ENCODE measurements around the gene ATP6V1F. TPM values are rescaled to one million over a fixed set of nuclear protein-coding genes. Genes with fewer than 3 reads are reported as not detected.

The ATP6V1F gene
- polyA plus RNA-seq, 1 donor (not counting 4 experiments of a cell fraction or from before 2014, with no cell fraction given): 263 TPM

- peaks cover 19% of the 10 kb centered on the region for H3K4me1 ChIP-seq (ENCODE audit: control insufficient read depth, extremely low read depth, insufficient read depth, low read length)
- DNase-seq (ENCODE audit: low read depth, low spot score): no peak
- no peaks in the 10 kb centered on the region for H3K9me1 ChIP-seq (ENCODE audit: control insufficient read depth, extremely low read depth, insufficient read depth, low read length)
- no peak overlapping the region for H3K4me3 ChIP-seq (ENCODE audit: control insufficient read depth in 2 of 3, extremely low read depth in 1 of 3, insufficient read depth in 2 of 3, low read depth in 1 of 3, low read length in 3 of 3)
- dilution Hi-C loops (cut with MboI; ENCODE audit: extremely low pct_ligation_motif_present, low sequenced_read_pairs): no loop called here
- peaks cover 2% of the 10 kb centered on the region for H3K27me3 ChIP-seq (ENCODE audit: control insufficient read depth, extremely low read depth, insufficient read depth, low read length)
- H3K4me2 ChIP-seq (ENCODE audit: control insufficient read depth, extremely low read depth, insufficient read depth, low read depth, low read length): no peak overlapping the region
- H3K9me3 ChIP-seq (ENCODE audit: control insufficient read depth, low read depth, low read length): no peaks in the 10 kb centered on the region
- no peaks in the 10 kb centered on the region for H3K36me3 ChIP-seq (ENCODE audit: control insufficient read depth in 2 of 2, extremely low read depth in 1 of 2, insufficient read depth in 2 of 2, low read length in 2 of 2)
- TF ChIP-seq CTCF (optimal IDR thresholded peaks at IDR 0.05 in 1 of 3, IDR thresholded peaks at IDR 0.05 in 1 of 3, conservative IDR thresholded peaks at IDR 0.05 in 1 of 3; ENCODE audit: extremely low read depth in 1 of 3, insufficient read depth in 2 of 3, low read length in 3 of 3) (no peak), EZH2 (IDR thresholded peaks at IDR 0.05; ENCODE audit: low read length) (no peak)
- no peaks in the 10 kb centered on the region for H4K20me1 ChIP-seq (ENCODE audit: control insufficient read depth, extremely low read depth, insufficient read depth, low read length)
- H3K27ac ChIP-seq (ENCODE audit: control insufficient read depth, insufficient read depth, low read length): no peak overlapping the region
- no peaks in the 10 kb centered on the region for H3K79me2 ChIP-seq (ENCODE audit: control insufficient read depth, insufficient read depth, low read length)
- FAIRE-seq: no peak
- H3K9ac ChIP-seq (ENCODE audit: control insufficient read depth, extremely low read depth, insufficient read depth, low read length): no peak overlapping the region
- no peak overlapping the region for H2AFZ ChIP-seq (ENCODE audit: control insufficient read depth, low read length)
Observed at GRCh38 chr7:128875523-128875948, 12.9 kb downstream of the ATP6V1F start.

DNA sequence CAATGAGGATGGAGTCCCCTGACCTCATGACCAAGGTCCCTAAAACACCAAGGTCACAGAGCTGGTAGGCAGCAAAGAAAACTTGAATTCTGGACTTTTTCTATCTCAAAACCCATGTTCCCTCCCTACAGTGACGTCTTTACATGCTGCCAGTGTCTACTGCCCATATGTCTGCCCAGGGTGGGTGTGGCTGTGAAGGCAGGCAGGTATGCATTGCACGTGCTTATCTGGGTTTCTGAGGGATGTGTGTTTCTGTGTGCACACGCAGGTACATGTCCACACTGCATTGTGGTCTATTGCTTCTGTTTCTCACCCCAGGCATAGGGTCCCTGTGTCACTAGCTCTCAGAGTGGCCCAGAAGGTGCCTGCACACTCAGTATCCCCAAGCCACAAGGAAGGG lies 13.5 kb downstream of the ATP6V1F start:
- no peak for TF ChIP-seq CTCF (optimal IDR thresholded peaks at IDR 0.05 in 1 of 3, IDR thresholded peaks at IDR 0.05 in 1 of 3, conservative IDR thresholded peaks at IDR 0.05 in 1 of 3; ENCODE audit: extremely low read depth in 1 of 3, insufficient read depth in 2 of 3, low read length in 3 of 3)
- Histone ChIP-seq H3K4me3 (ENCODE audit: control insufficient read depth in 2 of 3, extremely low read depth in 1 of 3, insufficient read depth in 2 of 3, low read depth in 1 of 3, low read length in 3 of 3) (no peak overlapping the region), H3K27me3 (ENCODE audit: control insufficient read depth, extremely low read depth, insufficient read depth, low read length) (no peaks in the 10 kb centered on the region), H3K9me3 (ENCODE audit: control insufficient read depth, low read depth, low read length) (no peaks in the 10 kb centered on the region), H2AFZ (ENCODE audit: control insufficient read depth, low read length) (no peak overlapping the region), H3K9ac (ENCODE audit: control insufficient read depth, extremely low read depth, insufficient read depth, low read length) (no peak overlapping the region), H3K9me1 (ENCODE audit: control insufficient read depth, extremely low read depth, insufficient read depth, low read length) (no peaks in the 10 kb centered on the region), H3K4me1 (ENCODE audit: control insufficient read depth, extremely low read depth, insufficient read depth, low read length) (peaks cover 19% of the 10 kb centered on the region), H3K79me2 (ENCODE audit: control insufficient read depth, insufficient read depth, low read length) (no peaks in the 10 kb centered on the region), H3K36me3 (ENCODE audit: control insufficient read depth in 2 of 2, extremely low read depth in 1 of 2, insufficient read depth in 2 of 2, low read length in 2 of 2) (no peaks in the 10 kb centered on the region), H4K20me1 (ENCODE audit: control insufficient read depth, extremely low read depth, insufficient read depth, low read length) (no peaks in the 10 kb centered on the region), H3K4me2 (ENCODE audit: control insufficient read depth, extremely low read depth, insufficient read depth, low read depth, low read length) (no peak overlapping the region), H3K27ac (ENCODE audit: control insufficient read depth, insufficient read depth, low read length) (no peak overlapping the region)
- dilution Hi-C loops (cut with MboI; ENCODE audit: extremely low pct_ligation_motif_present, low sequenced_read_pairs): no loop called here
- DNase-seq (ENCODE audit: low read depth, low spot score) (no peak), FAIRE-seq (no peak)
